SK-N-SH treated with all-trans-retinoic acid at 6 μM for 48 hours (cell line): ENCODE measurements around the gene MOGAT3.

Source experiments
- ATAC-seq: fragments of 200-7000 bp; cut with Tn5 transposase; 3 replicates; pipeline ENCODE4 v1.9.1; 2020; ENCODE audit warnings: mild to moderate bottlenecking, moderate library complexity
- ARNTL ChIP-seq: fragments of 450-650 bp; formaldehyde crosslinking; IDR thresholded peaks from 2 replicates; pipeline ENCODE4 v1.5.0; 2020; ENCODE audit warnings: low read depth, mild to moderate bottlenecking, moderate library complexity, borderline replicate concordance
- CSDC2 ChIP-seq: fragments of 250-450 bp; sonication (Bioruptor Pico); IDR thresholded peaks from 2 replicates; pipeline ENCODE4 v1.5.0; 2020; ENCODE audit warnings: mild to moderate bottlenecking, moderate library complexity
- ESRRG ChIP-seq: fragments of 250-450 bp; sonication (Bioruptor Pico); IDR thresholded peaks from 2 replicates; pipeline ENCODE4 v1.6.1; 2021; ENCODE audit warnings: mild to moderate bottlenecking
- GLIS3 ChIP-seq: fragments of 250-450 bp; sonication (Bioruptor Pico); IDR thresholded peaks from 2 replicates; pipeline ENCODE4 v1.5.0; 2020; ENCODE audit warnings: mild to moderate bottlenecking, moderate library complexity
- ISL1 ChIP-seq: fragments of 250-450 bp; sonication (Bioruptor Pico); IDR thresholded peaks from 2 replicates; pipeline ENCODE4 v2.1.2; 2022; ENCODE audit warnings: mild to moderate bottlenecking, moderate library complexity
- OSR1 ChIP-seq: fragments of 250-450 bp; sonication (Bioruptor Pico); IDR thresholded peaks from 2 replicates; pipeline ENCODE4 v1.8.0; 2022; ENCODE audit warnings: moderate library complexity, mild to moderate bottlenecking, inconsistent platforms
- PPARA ChIP-seq: fragments of 250-450 bp; sonication (Bioruptor Pico); IDR thresholded peaks from 2 replicates; pipeline ENCODE4 v1.5.0; 2020; ENCODE audit warnings: mild to moderate bottlenecking, borderline replicate concordance
- RARB ChIP-seq: fragments of 250-450 bp; sonication (Bioruptor Pico); IDR thresholded peaks from 2 replicates; pipeline ENCODE4 v1.8.0; 2021; ENCODE audit warnings: mild to moderate bottlenecking, moderate library complexity
- SNAI2 ChIP-seq: fragments of 250-450 bp; sonication (Bioruptor Pico); IDR thresholded peaks from 2 replicates; pipeline ENCODE4 v1.5.0; 2020; ENCODE audit warnings: mild to moderate bottlenecking, moderate library complexity
- TCF4 ChIP-seq: fragments of 250-450 bp; sonication (Bioruptor Pico); IDR thresholded peaks from 2 replicates; pipeline ENCODE4 v1.8.0; 2021; ENCODE audit warnings: mild to moderate bottlenecking, moderate library complexity, borderline replicate concordance
- ZC3H10 ChIP-seq: fragments of 250-450 bp; sonication (Bioruptor Pico); IDR thresholded peaks from 2 replicates; pipeline ENCODE4 v1.5.1; 2021; ENCODE audit warnings: mild to moderate bottlenecking, moderate library complexity
- ZFP3 ChIP-seq: fragments of 250-450 bp; sonication (Bioruptor Pico); IDR thresholded peaks from 2 replicates; pipeline ENCODE4 v1.5.0; 2020; ENCODE audit warnings: mild to moderate bottlenecking, moderate library complexity
- ZFP30 ChIP-seq: fragments of 450-650 bp; formaldehyde crosslinking; IDR thresholded peaks from 2 replicates; pipeline ENCODE4 v1.5.0; 2022; ENCODE audit warnings: mild to moderate bottlenecking, moderate library complexity
- ZNF565 ChIP-seq: fragments of 450-650 bp; formaldehyde crosslinking; conservative IDR thresholded peaks from 2 replicates; pipeline ENCODE4 v1.5.0; 2020; ENCODE audit warnings: low read depth, mild to moderate bottlenecking, moderate library complexity
- ZNF70 ChIP-seq: fragments of 450-650 bp; formaldehyde crosslinking; IDR thresholded peaks from 2 replicates; pipeline ENCODE4 v1.5.0; 2020; ENCODE audit warnings: mild to moderate bottlenecking, moderate library complexity
- ZNF8 ChIP-seq: fragments of 450-650 bp; formaldehyde crosslinking; IDR thresholded peaks from 2 replicates; pipeline ENCODE4 v1.5.0; 2020; ENCODE audit warnings: mild to moderate bottlenecking, moderate library complexity
- TF ChIP-seq, protein P1 (sequence below): fragments of 250-450 bp; sonication (Bioruptor Pico); IDR thresholded peaks from 2 replicates; pipeline ENCODE4 v1.5.1; 2020; ENCODE audit warnings: low read depth, mild to moderate bottlenecking, moderate library complexity
- TF ChIP-seq, protein P2 (sequence below): fragments of 250-450 bp; sonication (Bioruptor Pico); IDR thresholded peaks from 2 replicates; pipeline ENCODE4 v1.8.0; 2020; ENCODE audit warnings: mild to moderate bottlenecking, moderate library complexity, borderline replicate concordance
- TF ChIP-seq, protein P3 (sequence below): fragments of 250-450 bp; sonication (Bioruptor Pico); IDR thresholded peaks from 2 replicates; pipeline ENCODE4 v1.8.0; 2021; ENCODE audit warnings: low read depth, mild to moderate bottlenecking, moderate library complexity, borderline replicate concordance
- TF ChIP-seq, protein P4 (sequence below): fragments of 250-450 bp; sonication (Bioruptor Pico); IDR thresholded peaks from 2 replicates; pipeline ENCODE4 v1.5.1; 2021; ENCODE audit warnings: mild to moderate bottlenecking, moderate library complexity
- TF ChIP-seq, protein P5 (sequence below): fragments of 250-450 bp; sonication (Bioruptor Pico); IDR thresholded peaks from 2 replicates; pipeline ENCODE4 v1.5.0; 2020; ENCODE audit warnings: mild to moderate bottlenecking, moderate library complexity

Gene MOGAT3

DNA sequence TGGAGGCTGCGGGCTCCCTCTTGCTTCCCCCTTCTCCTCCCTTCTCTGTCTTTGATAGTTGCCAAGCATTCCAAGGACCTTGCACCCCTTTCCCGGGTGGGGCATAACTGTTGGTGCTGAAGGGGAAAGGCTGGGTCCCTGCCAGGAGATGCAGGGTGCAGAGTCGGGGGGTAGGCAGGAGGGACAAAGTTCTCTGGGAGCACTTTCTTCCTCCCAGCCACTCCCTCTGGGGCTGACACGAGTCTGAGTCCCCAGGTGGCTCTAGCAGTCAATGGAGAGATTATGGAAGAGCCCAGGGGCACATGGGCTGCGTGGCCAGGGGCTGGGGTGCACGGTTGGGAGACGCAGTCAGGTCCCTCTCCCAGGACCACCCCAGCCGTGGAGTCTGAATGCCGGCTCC, 34.7 kb upstream of the MOGAT3 start:
- no peak for TF ChIP-seq OSR1 (CRISPR knock-in tag)
- TF ChIP-seq ESRRG, result no peak
- TF ChIP-seq GLIS3, result no peak
- TF ChIP-seq RARB (CRISPR knock-in tag), result no peak
- TF ChIP-seq PPARA (CRISPR knock-in tag), result no peak
- TF ChIP-seq, protein P1, sequence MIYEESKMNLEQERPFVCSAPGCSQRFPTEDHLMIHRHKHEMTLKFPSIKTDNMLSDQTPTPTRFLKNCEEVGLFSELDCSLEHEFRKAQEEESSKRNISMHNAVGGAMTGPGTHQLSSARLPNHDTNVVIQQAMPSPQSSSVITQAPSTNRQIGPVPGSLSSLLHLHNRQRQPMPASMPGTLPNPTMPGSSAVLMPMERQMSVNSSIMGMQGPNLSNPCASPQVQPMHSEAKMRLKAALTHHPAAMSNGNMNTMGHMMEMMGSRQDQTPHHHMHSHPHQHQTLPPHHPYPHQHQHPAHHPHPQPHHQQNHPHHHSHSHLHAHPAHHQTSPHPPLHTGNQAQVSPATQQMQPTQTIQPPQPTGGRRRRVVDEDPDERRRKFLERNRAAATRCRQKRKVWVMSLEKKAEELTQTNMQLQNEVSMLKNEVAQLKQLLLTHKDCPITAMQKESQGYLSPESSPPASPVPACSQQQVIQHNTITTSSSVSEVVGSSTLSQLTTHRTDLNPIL (CRISPR knock-in tag), result no peak
- TF ChIP-seq ZNF70 (CRISPR knock-in tag), result no peak
- TF ChIP-seq, protein P2, sequence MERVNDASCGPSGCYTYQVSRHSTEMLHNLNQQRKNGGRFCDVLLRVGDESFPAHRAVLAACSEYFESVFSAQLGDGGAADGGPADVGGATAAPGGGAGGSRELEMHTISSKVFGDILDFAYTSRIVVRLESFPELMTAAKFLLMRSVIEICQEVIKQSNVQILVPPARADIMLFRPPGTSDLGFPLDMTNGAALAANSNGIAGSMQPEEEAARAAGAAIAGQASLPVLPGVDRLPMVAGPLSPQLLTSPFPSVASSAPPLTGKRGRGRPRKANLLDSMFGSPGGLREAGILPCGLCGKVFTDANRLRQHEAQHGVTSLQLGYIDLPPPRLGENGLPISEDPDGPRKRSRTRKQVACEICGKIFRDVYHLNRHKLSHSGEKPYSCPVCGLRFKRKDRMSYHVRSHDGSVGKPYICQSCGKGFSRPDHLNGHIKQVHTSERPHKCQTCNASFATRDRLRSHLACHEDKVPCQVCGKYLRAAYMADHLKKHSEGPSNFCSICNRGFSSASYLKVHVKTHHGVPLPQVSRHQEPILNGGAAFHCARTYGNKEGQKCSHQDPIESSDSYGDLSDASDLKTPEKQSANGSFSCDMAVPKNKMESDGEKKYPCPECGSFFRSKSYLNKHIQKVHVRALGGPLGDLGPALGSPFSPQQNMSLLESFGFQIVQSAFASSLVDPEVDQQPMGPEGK (CRISPR knock-in tag), result no peak
- TF ChIP-seq ZNF8 (CRISPR knock-in tag), result no peak
- TF ChIP-seq, protein P3, sequence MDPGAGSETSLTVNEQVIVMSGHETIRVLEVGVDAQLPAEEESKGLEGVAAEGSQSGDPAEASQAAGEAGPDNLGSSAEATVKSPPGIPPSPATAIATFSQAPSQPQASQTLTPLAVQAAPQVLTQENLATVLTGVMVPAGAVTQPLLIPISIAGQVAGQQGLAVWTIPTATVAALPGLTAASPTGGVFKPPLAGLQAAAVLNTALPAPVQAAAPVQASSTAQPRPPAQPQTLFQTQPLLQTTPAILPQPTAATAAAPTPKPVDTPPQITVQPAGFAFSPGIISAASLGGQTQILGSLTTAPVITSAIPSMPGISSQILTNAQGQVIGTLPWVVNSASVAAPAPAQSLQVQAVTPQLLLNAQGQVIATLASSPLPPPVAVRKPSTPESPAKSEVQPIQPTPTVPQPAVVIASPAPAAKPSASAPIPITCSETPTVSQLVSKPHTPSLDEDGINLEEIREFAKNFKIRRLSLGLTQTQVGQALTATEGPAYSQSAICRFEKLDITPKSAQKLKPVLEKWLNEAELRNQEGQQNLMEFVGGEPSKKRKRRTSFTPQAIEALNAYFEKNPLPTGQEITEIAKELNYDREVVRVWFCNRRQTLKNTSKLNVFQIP (CRISPR knock-in tag), result no peak
- TF ChIP-seq ZFP3 (CRISPR knock-in tag), result no peak
- TF ChIP-seq, protein P4, sequence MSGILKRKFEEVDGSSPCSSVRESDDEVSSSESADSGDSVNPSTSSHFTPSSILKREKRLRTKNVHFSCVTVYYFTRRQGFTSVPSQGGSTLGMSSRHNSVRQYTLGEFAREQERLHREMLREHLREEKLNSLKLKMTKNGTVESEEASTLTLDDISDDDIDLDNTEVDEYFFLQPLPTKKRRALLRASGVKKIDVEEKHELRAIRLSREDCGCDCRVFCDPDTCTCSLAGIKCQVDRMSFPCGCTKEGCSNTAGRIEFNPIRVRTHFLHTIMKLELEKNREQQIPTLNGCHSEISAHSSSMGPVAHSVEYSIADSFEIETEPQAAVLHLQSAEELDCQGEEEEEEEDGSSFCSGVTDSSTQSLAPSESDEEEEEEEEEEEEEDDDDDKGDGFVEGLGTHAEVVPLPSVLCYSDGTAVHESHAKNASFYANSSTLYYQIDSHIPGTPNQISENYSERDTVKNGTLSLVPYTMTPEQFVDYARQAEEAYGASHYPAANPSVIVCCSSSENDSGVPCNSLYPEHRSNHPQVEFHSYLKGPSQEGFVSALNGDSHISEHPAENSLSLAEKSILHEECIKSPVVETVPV (CRISPR knock-in tag), result no peak
- TF ChIP-seq, all 23 proteins: peak for 0
- no peak for ATAC-seq

DNA sequence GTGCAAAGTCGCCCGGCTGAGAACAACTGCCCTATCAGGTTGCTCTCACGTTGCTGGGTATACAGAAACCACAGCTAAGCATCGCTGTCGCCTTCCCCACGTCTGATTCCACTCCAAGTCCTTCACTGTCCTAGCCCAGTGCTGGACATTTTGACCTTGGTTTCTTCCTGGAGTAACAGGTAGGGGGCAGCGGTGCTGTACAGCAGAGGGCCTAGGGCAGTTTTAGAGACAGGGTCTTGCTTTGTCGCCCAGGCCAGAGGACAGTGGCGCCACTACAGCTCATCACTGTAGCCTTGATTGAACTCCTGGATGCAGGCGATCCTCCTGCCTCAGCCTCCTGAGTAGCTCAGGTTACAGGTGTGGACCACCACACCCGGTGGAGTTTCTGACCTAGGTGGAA, 34.2 kb upstream of the MOGAT3 start:
- TF ChIP-seq ISL1, result no peak
- no peak for TF ChIP-seq ZFP30 (CRISPR knock-in tag)
- TF ChIP-seq, protein P2 (CRISPR knock-in tag), result no peak
- TF ChIP-seq TCF4 (CRISPR knock-in tag), result no peak
- no peak for TF ChIP-seq ZFP3 (CRISPR knock-in tag)
- TF ChIP-seq GLIS3, result no peak
- TF ChIP-seq RARB (CRISPR knock-in tag), result no peak
- no peak for TF ChIP-seq ZC3H10 (CRISPR knock-in tag)
- no peak for TF ChIP-seq SNAI2
- no peak for TF ChIP-seq OSR1 (CRISPR knock-in tag)
- TF ChIP-seq PPARA (CRISPR knock-in tag), result no peak
- no peak for TF ChIP-seq ZNF565 (CRISPR knock-in tag)
- no peak for TF ChIP-seq ARNTL (CRISPR knock-in tag)
- TF ChIP-seq, protein P1 (CRISPR knock-in tag), result no peak
- ATAC-seq, result peak; percentile 31

DNA sequence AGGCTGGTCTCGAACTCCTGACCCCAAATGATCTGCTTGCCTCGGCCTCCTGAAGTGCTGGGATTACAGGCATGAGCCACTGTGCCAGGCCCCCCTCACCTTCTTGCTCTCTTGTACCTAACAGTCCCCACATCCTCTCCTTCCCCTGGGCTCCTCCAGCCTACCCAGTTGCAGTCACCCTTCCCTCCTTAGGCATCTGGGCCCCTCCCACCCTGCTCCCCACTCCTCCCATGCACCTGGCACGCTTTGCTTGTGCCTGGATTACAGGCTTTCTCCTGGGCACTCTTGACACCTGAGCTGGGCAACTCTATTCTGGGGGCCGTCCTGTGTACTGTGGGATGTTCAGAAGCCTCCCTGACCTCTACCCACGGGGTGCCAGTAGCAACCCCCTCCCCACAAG, 33.8 kb upstream of the MOGAT3 start:
- no peak for ATAC-seq
- no peak for TF ChIP-seq ZC3H10 (CRISPR knock-in tag)
- TF ChIP-seq OSR1 (CRISPR knock-in tag), result no peak
- TF ChIP-seq, protein P5, sequence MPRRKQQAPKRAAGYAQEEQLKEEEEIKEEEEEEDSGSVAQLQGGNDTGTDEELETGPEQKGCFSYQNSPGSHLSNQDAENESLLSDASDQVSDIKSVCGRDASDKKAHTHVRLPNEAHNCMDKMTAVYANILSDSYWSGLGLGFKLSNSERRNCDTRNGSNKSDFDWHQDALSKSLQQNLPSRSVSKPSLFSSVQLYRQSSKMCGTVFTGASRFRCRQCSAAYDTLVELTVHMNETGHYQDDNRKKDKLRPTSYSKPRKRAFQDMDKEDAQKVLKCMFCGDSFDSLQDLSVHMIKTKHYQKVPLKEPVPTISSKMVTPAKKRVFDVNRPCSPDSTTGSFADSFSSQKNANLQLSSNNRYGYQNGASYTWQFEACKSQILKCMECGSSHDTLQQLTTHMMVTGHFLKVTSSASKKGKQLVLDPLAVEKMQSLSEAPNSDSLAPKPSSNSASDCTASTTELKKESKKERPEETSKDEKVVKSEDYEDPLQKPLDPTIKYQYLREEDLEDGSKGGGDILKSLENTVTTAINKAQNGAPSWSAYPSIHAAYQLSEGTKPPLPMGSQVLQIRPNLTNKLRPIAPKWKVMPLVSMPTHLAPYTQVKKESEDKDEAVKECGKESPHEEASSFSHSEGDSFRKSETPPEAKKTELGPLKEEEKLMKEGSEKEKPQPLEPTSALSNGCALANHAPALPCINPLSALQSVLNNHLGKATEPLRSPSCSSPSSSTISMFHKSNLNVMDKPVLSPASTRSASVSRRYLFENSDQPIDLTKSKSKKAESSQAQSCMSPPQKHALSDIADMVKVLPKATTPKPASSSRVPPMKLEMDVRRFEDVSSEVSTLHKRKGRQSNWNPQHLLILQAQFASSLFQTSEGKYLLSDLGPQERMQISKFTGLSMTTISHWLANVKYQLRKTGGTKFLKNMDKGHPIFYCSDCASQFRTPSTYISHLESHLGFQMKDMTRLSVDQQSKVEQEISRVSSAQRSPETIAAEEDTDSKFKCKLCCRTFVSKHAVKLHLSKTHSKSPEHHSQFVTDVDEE (CRISPR knock-in tag), result no peak
- no peak for TF ChIP-seq ESRRG
- TF ChIP-seq ZFP30 (CRISPR knock-in tag), result no peak
- TF ChIP-seq ZNF8 (CRISPR knock-in tag), result no peak
- TF ChIP-seq, protein P2 (CRISPR knock-in tag), result no peak
- TF ChIP-seq CSDC2, result no peak
- no peak for TF ChIP-seq ARNTL (CRISPR knock-in tag)
- TF ChIP-seq, protein P3 (CRISPR knock-in tag), result no peak
- no peak for TF ChIP-seq RARB (CRISPR knock-in tag)
